ENCODE measurements around the gene SALL1.

Gene SALL1

DNA sequence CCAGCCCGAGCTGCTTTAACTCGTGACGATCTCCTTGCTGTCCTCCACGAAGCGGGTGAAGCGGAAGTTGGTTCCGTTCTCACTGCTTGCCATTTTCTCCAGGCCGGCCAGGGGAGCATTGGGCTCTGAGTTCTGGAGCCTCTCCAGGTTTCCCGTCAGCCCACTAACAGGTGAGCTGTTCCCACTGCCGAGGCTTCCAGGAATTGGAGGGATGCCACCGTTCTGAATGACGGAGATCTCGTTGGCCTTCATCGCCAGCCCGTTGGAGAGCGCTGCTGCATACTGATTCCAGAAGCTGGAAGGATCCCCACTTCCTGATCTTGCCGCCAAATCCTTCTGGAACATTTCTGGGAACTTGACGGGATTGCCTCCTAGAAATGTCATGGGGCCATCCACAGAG, 14.0 kb downstream of the SALL1 start:
- no peak overlapping the region for H3K27ac Mint-ChIP-seq
- H3K9me3 Mint-ChIP-seq, result peaks cover 2% of the 10 kb centered on the region
- no peaks in the 10 kb centered on the region for H3K4me1 Mint-ChIP-seq
- H3K27me3 Mint-ChIP-seq, result peaks cover 24% of the 10 kb centered on the region
- H3K36me3 Mint-ChIP-seq, result no peaks in the 10 kb centered on the region
- no peak overlapping the region for H3K4me3 Mint-ChIP-seq
- no peak for ATAC-seq

DNA sequence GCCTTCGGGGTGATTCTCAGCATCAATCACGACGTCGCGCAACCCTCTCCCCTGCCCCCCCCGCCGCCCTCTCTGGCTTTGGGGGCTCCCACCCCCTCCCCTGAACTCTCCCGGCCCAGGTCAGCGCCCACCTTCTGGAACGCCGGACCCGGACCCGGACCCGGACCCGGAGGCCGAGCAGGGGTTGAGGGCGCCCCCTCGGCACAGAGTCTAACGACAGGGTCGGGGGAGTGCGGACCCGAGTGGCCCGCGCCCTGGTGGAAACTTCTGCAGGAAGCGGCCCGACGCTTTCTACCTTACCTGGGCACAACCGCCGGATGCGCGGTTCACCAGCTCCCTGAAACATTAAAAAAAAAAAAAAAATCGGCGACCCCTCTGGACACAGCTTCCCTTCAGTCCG, 16.2 kb downstream of the SALL1 start:
- no peak overlapping the region for H3K4me3 Mint-ChIP-seq
- H3K27me3 Mint-ChIP-seq, result peaks cover 24% of the 10 kb centered on the region
- no peak for ATAC-seq
- H3K9me3 Mint-ChIP-seq, result peaks cover 2% of the 10 kb centered on the region
- H3K36me3 Mint-ChIP-seq, result no peaks in the 10 kb centered on the region
- no peaks in the 10 kb centered on the region for H3K4me1 Mint-ChIP-seq
- H3K27ac Mint-ChIP-seq, result no peak overlapping the region

DNA sequence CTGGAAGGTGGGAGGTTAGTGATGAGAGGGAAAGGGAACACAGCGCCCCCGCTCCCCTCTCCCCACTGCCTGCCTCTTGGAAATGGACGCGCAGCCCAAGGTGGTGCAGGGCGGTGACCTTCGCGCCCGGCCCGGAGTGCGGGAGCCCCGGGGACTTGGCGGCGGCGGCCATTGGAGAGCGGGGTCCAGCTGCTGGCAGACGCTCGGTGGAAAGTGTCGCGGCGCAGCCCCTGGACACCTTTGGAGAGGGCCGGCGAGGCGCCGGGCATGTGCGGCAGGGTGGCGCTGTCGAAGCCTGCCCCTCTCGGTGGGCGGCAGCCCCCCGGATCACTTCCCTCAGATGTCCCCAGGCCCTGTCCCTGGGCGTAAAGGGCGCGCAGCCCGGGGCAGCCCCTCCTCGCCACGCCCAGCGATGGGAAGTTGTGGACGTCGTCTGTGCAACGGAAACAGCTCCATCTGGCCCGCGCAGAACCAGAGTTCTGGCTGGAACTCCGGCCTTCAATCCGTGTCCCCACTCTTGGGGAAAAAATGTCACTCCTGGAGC, 16.7 kb downstream of the SALL1 start:
- no peak for ATAC-seq
- Mint-ChIP-seq H3K4me3 (no peak overlapping the region), H3K27ac (no peak overlapping the region), H3K36me3 (no peaks in the 10 kb centered on the region), H3K9me3 (peaks cover 2% of the 10 kb centered on the region), H3K27me3 (peaks cover 24% of the 10 kb centered on the region), H3K4me1 (no peaks in the 10 kb centered on the region)

DNA sequence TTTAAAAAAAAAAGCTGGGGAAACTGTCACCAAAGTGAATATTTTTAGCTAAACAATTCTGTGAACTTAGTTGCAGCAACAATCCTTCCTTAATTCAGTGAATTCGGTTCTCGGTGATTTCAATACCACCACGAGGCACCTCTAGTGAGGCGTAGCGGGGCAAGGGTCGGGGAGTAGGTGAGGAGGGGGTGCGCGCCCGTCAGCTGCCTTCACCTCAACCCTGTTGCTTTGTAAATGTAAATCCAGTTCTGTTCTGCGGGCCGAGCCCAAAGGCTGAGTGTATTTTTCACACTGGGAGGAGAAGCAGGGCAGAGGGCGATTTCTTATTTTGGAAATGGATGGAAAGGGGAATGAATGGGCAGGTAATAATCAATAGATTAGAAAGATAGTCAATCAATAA, 17.4 kb downstream of the SALL1 start:
- ATAC-seq, result no peak
- no peak overlapping the region for H3K27ac Mint-ChIP-seq
- no peaks in the 10 kb centered on the region for H3K36me3 Mint-ChIP-seq
- H3K27me3 Mint-ChIP-seq, result peaks cover 24% of the 10 kb centered on the region
- H3K4me3 Mint-ChIP-seq, result no peak overlapping the region
- no peaks in the 10 kb centered on the region for H3K4me1 Mint-ChIP-seq
- peaks cover 2% of the 10 kb centered on the region for H3K9me3 Mint-ChIP-seq

DNA sequence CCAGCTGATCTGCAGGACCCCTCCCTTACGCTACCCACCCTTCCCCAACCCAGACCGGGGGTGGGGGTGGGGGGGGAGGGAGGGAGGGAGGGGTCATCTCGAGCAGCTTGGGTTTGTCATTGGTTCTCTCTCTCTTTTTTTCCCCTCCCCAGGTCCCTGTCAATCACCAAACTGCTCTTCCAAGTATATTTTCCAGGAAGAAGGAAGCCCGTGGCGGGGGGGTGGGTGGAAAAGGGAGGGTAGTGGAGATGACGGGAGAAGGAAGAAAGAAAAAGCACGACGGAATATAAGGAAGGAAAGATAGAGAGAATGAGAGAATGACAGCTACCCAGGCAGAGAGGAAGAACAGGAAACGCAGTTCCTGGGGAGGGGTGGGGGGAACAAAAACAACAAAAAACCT, 17.9 kb downstream of the SALL1 start:
- H3K4me3 Mint-ChIP-seq, result no peak overlapping the region
- H3K27ac Mint-ChIP-seq, result no peak overlapping the region
- H3K27me3 Mint-ChIP-seq, result peaks cover 24% of the 10 kb centered on the region
- ATAC-seq, result no peak
- H3K9me3 Mint-ChIP-seq, result no peaks in the 10 kb centered on the region
- no peaks in the 10 kb centered on the region for H3K36me3 Mint-ChIP-seq
- H3K4me1 Mint-ChIP-seq, result no peaks in the 10 kb centered on the region

DNA sequence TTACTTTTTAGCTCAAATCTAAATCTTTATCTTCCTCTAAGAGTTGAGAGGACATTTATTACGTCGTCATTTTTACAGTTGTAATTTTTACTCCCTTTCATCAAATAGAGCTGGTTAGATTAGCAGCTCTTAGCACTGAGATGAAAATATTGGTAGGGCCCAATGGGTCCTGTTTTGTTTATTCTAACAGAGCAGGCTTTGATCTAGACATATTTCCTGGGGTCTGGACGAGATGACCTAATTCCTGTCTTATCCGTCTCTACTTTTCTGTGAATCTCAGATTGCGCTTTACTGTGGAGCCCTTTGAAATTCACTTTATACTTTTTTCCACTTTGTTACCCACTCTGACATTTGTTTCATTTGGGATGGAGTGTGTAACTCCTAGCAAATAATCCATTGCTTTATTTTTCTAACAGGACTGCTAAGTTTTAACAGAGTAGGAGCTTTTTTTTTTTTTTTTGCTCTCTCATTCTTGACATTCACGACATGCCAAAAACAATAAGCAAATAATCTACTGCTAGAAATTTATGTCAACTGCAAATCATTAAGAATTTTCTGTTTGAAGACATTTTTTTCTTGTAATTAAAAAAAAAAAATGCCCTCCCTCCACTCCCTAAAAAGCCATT, 18.5 kb downstream of the SALL1 start:
- ATAC-seq, result no peak
- Mint-ChIP-seq H3K27ac (no peak overlapping the region), H3K4me3 (no peak overlapping the region), H3K36me3 (no peaks in the 10 kb centered on the region), H3K27me3 (peaks cover 24% of the 10 kb centered on the region), H3K9me3 (no peaks in the 10 kb centered on the region), H3K4me1 (no peaks in the 10 kb centered on the region)

DNA sequence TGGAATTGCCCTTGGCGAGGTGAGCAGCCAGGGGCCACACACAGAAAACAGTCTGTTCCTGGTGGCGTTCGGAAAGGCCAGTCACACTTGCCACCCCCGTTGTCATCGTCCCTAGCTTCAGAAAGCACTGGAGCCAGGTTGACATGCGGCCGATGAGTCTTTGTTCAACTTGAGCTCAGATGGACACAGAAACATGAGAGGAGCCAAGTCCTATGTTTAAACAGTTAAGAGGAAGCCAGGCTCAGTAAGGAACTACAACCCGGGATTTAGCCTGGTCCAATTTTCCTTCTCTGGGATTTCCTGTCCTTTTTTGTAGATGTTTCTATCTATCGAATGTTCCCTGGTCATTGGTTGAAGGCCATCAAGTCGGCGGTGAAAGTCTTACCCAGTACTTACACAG, 19.5 kb downstream of the SALL1 start:
- Mint-ChIP-seq H3K9me3 (no peaks in the 10 kb centered on the region), H3K27me3 (peaks cover 24% of the 10 kb centered on the region), H3K36me3 (no peaks in the 10 kb centered on the region), H3K4me1 (no peaks in the 10 kb centered on the region), H3K27ac (no peak overlapping the region), H3K4me3 (no peak overlapping the region)
- ATAC-seq, result no peak

DNA sequence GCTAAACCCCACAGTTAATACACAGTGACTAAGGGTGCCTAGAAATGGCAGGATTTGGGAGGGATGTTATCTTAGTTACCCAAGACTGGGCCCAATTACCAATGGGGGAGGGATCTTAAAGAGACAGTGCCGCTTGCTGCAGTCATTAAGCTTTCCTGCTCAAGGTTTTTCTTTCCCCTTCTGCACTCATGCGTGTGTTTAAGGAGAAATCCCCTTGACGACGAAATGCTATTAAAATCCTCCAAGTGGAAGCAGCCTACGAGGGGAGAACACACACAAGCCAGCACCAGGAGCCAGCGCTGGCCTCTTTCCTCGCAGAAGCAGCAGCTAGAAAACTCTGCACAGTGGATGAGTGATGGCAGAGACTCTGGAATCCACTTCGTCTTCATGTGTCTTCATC, 22.0 kb downstream of the SALL1 start:
- H3K9me3 Mint-ChIP-seq, result no peaks in the 10 kb centered on the region
- H3K27me3 Mint-ChIP-seq, result peaks cover 13% of the 10 kb centered on the region
- no peak overlapping the region for H3K4me3 Mint-ChIP-seq
- no peaks in the 10 kb centered on the region for H3K4me1 Mint-ChIP-seq
- H3K36me3 Mint-ChIP-seq, result no peaks in the 10 kb centered on the region
- ATAC-seq, result no peak
- H3K27ac Mint-ChIP-seq, result no peak overlapping the region

DNA sequence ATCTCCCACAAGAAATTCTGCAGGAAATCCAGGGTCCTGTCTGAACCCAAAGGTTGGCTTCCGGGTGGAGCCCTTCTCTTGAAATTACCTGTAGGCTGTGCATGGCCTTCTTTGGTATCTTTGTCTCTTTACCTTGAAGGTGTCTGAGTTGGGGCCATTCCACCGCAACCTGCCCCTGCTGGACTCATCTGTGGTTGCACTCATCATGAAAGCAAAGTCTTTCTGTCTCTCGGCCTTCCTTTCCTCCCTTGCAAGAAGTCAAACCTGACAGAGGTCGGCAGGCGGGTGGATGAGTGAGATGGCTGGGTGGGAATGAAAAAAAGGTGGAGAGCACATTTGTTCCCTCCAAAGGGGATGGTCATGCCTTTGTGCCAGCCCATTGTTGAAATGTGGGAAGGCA, 25.1 kb downstream of the SALL1 start:
- Mint-ChIP-seq H3K4me3 (no peak overlapping the region), H3K4me1 (no peaks in the 10 kb centered on the region), H3K27me3 (no peaks in the 10 kb centered on the region), H3K9me3 (peaks cover 8% of the 10 kb centered on the region), H3K36me3 (no peaks in the 10 kb centered on the region), H3K27ac (no peak overlapping the region)
- no peak for ATAC-seq

DNA sequence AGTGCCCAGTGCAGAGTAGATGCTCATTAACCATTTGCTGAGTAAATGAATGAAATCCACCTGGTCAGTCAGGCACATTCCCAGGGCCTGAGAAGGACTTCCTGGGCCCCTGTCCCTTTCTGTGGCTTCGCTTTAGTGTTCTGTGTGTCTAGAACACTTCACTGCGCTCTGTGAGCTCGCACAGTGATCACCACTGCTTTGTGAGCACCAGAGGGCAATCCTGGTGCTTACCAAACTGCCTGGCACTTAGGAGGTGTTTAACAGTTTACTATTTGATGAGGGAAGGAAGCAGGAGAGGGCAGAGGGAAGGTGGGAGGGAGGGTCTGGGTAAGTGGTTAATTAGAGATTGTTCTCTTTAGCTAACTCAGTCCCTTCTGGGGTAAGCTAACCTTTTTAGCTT, 26.2 kb downstream of the SALL1 start:
- H3K4me1 Mint-ChIP-seq, result no peaks in the 10 kb centered on the region
- H3K27ac Mint-ChIP-seq, result no peak overlapping the region
- no peak for ATAC-seq

DNA sequence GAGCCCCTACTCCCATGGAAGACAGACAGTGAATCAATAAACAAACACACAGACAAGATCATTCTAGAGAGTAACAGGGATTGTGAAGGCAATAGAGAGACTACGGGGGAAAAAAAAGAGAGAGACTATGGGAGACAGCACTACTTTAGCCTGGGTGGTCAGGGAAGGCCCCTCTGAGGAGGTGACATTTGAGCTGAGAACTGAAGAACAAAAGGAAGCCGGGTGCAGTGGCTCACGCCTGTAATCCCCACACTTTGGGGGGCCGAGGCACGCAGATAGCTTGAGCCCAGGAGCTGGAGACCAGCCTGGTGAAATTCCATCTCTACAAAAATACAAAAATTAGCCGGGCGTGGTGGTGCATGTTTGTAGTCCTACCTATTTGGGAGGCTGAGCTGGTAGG, 29.2 kb downstream of the SALL1 start:
- Mint-ChIP-seq H3K27me3 (no peaks in the 10 kb centered on the region), H3K9me3 (peaks cover 8% of the 10 kb centered on the region), H3K36me3 (no peaks in the 10 kb centered on the region), H3K4me3 (no peak overlapping the region), H3K4me1 (no peaks in the 10 kb centered on the region), H3K27ac (no peak overlapping the region)
- no peak for ATAC-seq

More for the DNA sequence above, 26.2 kb downstream of the SALL1 start:
- H3K27me3 Mint-ChIP-seq, result no peaks in the 10 kb centered on the region
- no peaks in the 10 kb centered on the region for H3K36me3 Mint-ChIP-seq
- H3K4me3 Mint-ChIP-seq, result no peak overlapping the region
- peaks cover 8% of the 10 kb centered on the region for H3K9me3 Mint-ChIP-seq

DNA sequence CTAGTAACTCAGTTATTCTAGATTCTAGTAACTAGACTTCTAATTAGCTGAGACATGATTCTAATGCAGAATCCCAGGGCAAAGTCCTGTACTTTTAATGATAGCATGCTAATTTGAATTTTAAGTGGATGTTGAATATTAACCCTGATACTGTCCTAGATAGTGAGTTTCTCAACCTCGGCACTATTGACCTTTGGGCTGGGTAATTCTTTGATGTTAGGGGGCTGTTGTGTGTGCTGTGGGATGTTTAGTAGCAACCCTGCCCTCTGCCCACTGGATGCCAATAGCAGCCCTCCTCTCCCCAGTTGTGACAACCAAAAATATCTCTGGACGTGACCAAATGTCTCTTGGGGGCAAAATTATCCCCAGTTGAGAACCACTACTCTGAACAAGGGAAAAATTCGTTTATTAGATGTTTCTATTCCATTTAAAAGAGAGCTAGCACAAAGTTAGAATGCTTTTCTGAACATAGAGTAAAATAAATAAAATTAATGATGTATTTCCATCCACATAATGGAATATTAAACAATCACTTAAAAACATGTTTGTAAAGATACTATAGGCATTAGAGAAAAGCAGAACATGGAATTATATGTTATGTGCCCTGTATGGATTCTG, 30.2 kb downstream of the SALL1 start:
- Mint-ChIP-seq H3K27me3 (peaks cover 8% of the 10 kb centered on the region), H3K9me3 (peaks cover 8% of the 10 kb centered on the region), H3K27ac (no peak overlapping the region), H3K4me3 (no peak overlapping the region), H3K36me3 (no peaks in the 10 kb centered on the region), H3K4me1 (no peaks in the 10 kb centered on the region)
- no peak for ATAC-seq

DNA sequence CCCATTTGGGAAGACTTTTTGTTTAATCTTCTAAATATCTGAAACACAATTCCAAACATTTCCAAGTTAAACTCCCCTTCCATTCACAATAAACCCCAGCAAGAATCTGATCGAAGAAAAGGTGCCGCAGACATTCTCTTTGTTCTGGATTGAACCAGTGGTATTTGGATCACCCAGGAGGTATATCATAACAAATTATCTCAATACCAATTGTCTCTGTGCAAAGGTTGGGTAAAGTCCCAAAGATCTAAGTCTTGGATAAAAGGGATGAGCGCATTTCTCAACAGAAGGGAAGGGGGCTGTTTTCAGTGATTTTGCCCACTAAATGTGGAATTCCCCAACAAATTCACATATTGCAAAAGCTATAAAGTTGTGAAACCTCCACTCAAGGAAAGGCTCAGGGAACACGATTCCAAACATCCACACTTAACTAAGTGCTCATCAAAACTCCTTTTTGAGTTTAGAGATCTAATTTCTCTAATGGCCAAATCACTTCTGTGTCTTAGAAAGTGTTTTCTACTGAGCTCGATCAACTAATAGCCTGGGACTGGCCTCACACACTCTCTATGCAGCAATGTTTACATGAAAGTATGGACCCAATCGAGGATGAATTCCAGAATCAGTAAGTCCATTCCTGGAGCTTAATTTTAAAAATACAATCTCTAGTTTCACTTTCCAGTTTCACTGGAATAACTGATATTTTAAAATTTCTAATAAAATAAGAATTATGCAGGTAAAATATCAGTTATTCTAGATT, 30.9 kb downstream of the SALL1 start:
- Mint-ChIP-seq H3K27ac (no peak overlapping the region), H3K36me3 (no peaks in the 10 kb centered on the region), H3K4me3 (no peak overlapping the region), H3K4me1 (no peaks in the 10 kb centered on the region), H3K27me3 (peaks cover 13% of the 10 kb centered on the region), H3K9me3 (peaks cover 8% of the 10 kb centered on the region)
- no peak for ATAC-seq

DNA sequence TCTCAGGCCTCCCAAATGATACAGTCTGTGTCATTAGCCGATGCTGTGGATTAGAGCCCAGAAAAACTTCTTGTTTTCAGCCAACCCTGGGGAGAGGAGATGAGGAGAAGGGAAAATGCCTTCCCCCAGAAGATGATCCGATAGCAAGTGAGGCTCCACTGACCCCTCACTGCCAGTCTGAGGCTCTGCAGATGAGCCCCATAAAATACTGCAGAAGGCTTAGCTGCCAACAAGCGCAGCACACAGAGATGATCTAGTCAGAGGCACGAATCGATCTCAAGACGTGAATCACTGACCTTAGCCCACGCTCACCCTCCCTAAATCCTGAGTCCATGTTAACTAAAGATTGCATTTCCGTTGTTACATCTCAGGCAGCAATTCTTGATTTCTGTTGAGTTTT, 31.5 kb downstream of the SALL1 start:
- Mint-ChIP-seq H3K4me1 (no peaks in the 10 kb centered on the region), H3K4me3 (no peak overlapping the region), H3K9me3 (peaks cover 8% of the 10 kb centered on the region), H3K27me3 (peaks cover 19% of the 10 kb centered on the region), H3K27ac (no peak overlapping the region), H3K36me3 (no peaks in the 10 kb centered on the region)
- no peak for ATAC-seq

DNA sequence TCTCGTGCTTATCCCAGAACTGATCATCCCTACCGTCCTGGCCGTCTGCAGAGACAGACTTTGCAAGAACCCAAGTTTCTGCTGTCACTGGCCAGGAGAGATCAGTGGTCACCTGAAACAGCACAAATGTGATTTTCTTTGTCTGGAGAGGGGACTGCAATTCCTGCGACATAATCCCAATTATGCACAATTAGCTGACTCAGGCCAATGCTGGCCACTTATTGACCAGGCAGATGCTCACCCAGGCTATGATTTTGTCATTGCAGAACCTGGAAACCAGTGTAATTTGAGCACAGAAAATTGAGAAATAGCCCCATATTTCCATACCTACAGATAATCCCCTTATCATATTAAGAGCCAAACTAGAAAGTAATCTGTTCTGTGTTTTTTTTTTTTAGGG, 34.7 kb downstream of the SALL1 start:
- no peaks in the 10 kb centered on the region for H3K36me3 Mint-ChIP-seq
- no peak overlapping the region for H3K4me3 Mint-ChIP-seq
- H3K9me3 Mint-ChIP-seq, result no peaks in the 10 kb centered on the region
- no peaks in the 10 kb centered on the region for H3K4me1 Mint-ChIP-seq
- H3K27ac Mint-ChIP-seq, result no peak overlapping the region
- no peak for ATAC-seq
- H3K27me3 Mint-ChIP-seq, result peaks cover 46% of the 10 kb centered on the region

DNA sequence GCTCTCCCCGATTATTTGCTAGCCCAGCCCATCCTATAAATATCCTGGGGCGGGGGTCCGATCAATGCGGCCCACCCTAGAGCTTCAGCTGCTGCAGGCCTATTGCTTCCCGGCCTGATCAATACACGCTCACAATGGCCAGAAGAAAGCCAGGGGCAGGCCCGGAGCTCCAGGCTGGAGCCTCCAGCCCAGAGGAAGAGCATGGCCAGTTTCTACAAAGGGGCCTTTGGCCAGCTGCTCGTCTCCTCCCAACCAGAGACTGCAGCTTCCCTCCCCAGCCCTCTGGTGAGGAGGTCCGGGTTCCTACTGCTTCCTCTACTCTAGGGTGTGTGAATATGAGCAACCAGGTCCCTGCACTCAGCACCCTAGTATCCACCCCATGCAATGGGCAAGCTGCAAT, 36.7 kb downstream of the SALL1 start:
- no peaks in the 10 kb centered on the region for H3K9me3 Mint-ChIP-seq
- H3K27me3 Mint-ChIP-seq, result peaks cover 52% of the 10 kb centered on the region
- H3K4me3 Mint-ChIP-seq, result no peak overlapping the region

More for the DNA sequence above, 36.7 kb downstream of the SALL1 start:
- no peak for ATAC-seq
- Mint-ChIP-seq H3K36me3 (no peaks in the 10 kb centered on the region), H3K4me1 (no peaks in the 10 kb centered on the region), H3K27ac (no peak overlapping the region)

All from stimulated activated memory B cell treated with anti-CD40 and anti-IgM and Interleukin-4, amounts not matched to agents 10 μg/mL and 1 μg/mL and 100 μg/mL, for 72 hours (primary cell).